Stimulated activated CD4-positive, alpha-beta T cell treated with anti-CD3 and anti-CD28 coated beads, Interleukin-1b, Interleukin-23, amount 100 ng/mL, for 48 hours (primary cell): ENCODE data around the gene VPS37C.

Experiments used
- DNase-seq: peaks from one replicate; pipeline ENCODE4 v3.0.0-alpha.2; 2020

VPS37C gene

GRCh38 chr11:61131586-61131985 is 29.6 kb downstream of the VPS37C start:
- no peak for DNase-seq

GRCh38 chr11:61131186-61131585 is 30.0 kb downstream of the VPS37C start:
- no peak for DNase-seq

GRCh38 chr11:61129639-61130523 is 31.3 kb downstream of the VPS37C start:
- peak; percentile 91 for DNase-seq

- DNase-seq = no peak
These were observed 32.1 kb downstream of the VPS37C start for GRCh38 chr11:61128947-61129638.

- DNase-seq = no peak
These were observed 33.2 kb downstream of the VPS37C start for GRCh38 chr11:61127991-61128390.

- DNase-seq = no peak
These were observed 35.0 kb downstream of the VPS37C start for GRCh38 chr11:61126256-61126655.

- DNase-seq = no peak
These were observed 35.9 kb downstream of the VPS37C start for GRCh38 chr11:61125310-61125684.

GRCh38 chr11:61124574-61125309 is 36.5 kb downstream of the VPS37C start:
- no peak for DNase-seq

GRCh38 chr11:61123775-61124571 is 37.3 kb downstream of the VPS37C start:
- no peak for DNase-seq

- no peak for DNase-seq
These were observed 38.5 kb downstream of the VPS37C start for GRCh38 chr11:61122761-61123160.

- DNase-seq = no peak
These were observed 39.3 kb downstream of the VPS37C start for GRCh38 chr11:61121917-61122316.

GRCh38 chr11:61121192-61121831 is 39.9 kb downstream of the VPS37C start:
- no peak for DNase-seq

- no peak for DNase-seq
These were observed 40.5 kb downstream of the VPS37C start for GRCh38 chr11:61120706-61121191.

- DNase-seq = no peak
These were observed 41.0 kb downstream of the VPS37C start for GRCh38 chr11:61120099-61120705.

- DNase-seq = no peak
These were observed 41.7 kb downstream of the VPS37C start for GRCh38 chr11:61119571-61119970.

- DNase-seq = no peak
These were observed 42.2 kb downstream of the VPS37C start for GRCh38 chr11:61119055-61119454.

- DNase-seq = no peak
These were observed 42.8 kb downstream of the VPS37C start for GRCh38 chr11:61118406-61118805.

GRCh38 chr11:61118004-61118403 is 43.2 kb downstream of the VPS37C start:
- no peak for DNase-seq

GRCh38 chr11:61117168-61117520 is 44.1 kb downstream of the VPS37C start:
- DNase-seq = no peak

- no peak for DNase-seq
These were observed 44.6 kb downstream of the VPS37C start for GRCh38 chr11:61116426-61117167.
